NCI-H2196 (cell line): Measurements from ENCODE around the gene KLHL30.
"Not testable (repeated sequence)": the region's sequence is repeated elsewhere in the genome, so short reads cannot be mapped to it uniquely, and the experiment has no call there.

Experiments
- DNase-seq: peaks from one replicate; lab custom pipeline; 2025; ENCODE audit not compliant: unreplicated experiment; lab: John Stamatoyannopoulos, UW

Gene KLHL30

DNA sequence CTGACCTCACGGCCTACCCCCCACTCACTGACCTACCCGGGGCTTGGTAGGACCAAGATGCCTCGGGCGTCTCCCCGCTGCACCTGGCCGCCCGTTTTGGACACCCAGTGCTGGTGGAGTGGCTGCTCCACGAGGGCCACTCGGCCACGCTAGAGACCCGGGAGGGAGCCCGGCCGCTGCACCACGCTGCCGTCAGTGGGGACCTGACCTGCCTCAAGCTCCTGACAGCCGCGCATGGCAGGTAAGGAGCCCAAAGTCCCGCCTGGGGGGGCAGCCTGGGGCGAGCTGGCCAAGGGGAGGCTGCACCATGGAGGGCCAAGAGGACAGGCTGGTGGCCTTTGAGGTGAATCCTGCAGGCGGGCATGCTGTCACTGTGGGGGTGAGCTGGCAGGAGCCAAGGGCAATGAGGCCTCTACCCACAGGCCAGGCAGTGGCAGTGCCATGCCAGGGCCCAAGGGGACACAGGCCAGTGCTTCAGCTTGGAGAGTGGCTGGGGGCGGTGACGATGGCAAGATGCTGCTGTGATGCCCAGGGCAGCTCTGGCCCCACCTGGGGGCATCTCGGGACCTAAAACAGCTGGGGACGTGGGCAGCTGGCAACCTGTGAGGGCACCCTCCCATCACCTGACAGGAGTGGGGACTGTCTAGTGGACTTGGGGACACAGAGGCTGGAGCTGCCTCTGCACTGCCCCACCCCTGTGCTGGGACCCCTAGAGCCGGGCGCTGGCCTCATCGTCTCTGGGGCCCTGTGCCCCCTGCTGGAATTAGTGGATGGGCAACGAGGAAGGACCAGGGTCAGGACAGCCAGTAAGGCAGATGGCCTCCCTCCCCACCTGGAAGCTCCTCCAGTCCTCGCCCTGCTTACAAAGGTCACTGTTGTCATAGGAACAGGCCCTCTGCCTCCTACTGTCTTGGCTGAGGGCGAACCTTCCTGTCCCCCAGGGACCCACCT, 36.3 kb upstream of the KLHL30 start:
- DNase-seq = no peak

- DNase-seq = no peak
Measured at GRCh38 chr2:238102865-238103264, 35.6 kb upstream of the KLHL30 start.

GRCh38 chr2:238103465-238104225, 34.8 kb upstream of the KLHL30 start:
- no peak for DNase-seq

GRCh38 chr2:238104226-238104690, 34.2 kb upstream of the KLHL30 start:
- no peak for DNase-seq

GRCh38 chr2:238104691-238105371, 33.6 kb upstream of the KLHL30 start:
- DNase-seq = no peak

DNA sequence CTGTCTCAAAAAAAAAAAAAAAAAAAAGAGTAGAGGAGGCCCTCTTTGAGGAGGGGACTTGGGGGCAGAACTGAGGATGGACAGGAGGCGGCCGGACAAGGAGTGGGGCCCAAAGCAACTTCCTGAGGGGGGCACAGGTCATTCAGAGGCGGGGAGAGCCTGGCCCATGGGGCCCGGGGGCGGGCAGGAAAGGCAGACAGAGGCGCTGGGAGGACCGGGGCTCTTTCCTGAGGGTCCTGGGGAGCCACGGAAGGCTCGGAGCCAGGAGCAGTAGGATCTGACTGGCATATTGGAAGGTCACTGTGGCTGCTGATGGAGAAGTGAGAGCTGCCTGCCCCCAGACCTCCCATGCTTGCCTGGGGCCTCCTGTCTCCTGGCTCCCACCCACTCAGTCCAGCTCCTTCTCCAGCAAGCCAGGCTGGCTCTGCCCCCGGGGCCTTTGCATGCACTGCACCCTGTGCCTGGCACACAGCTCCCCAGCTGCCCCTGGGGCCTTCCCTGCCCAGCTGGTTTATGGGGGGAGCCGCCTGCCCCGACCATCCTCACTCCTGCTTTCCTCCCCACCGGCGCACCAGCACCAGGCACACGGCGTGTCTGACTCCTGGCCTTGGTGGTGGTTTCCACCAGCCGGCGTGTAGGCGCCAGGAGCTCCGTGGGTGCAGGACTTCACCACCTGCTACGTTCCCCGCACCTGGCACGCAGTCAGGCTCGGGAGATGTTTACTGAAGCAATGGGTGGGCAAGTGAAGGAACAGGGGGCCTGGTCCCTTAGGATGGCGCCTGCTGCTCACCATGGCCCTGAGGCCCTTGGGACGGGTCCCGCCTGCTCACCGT, 32.7 kb upstream of the KLHL30 start:
- no peak for DNase-seq

GRCh38 chr2:238106339-238106697, 32.1 kb upstream of the KLHL30 start:
- DNase-seq = no peak

- peak; percentile 28 for DNase-seq
Measured at GRCh38 chr2:238106698-238107524, 31.6 kb upstream of the KLHL30 start.

DNA sequence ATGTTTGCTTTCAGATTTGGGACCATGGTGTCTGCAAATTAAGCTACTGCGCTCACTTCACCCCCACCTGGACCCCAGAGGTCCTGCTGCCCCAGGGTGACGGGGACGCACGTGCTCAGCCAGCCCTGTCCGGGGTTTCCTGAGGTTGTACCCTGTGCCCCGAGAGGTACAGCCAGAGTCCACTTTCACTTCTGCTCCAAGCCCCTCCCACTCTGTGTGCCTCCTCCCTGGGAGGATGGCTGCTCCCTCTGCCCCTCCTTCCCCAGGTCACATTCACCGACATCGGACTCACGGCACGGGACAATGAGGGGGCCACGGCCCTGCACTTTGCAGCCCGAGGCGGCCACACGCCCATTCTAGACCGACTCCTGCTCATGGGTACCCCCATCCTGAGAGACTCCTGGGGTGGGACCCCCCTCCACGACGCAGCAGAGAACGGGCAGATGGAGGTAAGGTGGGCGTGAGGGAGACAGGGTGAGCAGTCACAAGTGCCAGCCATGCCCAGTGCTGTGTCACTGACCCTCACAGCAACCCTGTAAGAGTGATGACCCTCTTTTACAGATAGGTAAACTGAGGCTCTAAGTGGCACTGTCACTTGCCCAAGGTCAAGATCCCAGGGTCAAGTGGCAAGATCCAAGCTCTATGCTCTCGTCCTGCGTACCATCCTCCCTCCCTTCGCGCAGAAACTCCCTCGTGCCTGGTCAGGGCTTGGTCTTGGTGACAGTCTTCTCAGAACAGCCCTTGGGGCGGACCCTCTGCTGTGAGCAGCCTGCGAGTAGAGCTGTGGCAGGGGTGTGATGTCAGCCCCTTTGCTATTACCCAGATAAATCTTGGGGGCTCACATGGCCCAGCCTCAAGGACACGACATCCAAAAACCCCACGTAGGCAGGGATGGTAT, 30.7 kb upstream of the KLHL30 start:
- no peak for DNase-seq

- DNase-seq = no peak
Measured at GRCh38 chr2:238108423-238109183, 29.9 kb upstream of the KLHL30 start.

- DNase-seq = no peak
Measured at GRCh38 chr2:238113611-238114010, 24.9 kb upstream of the KLHL30 start.

DNA sequence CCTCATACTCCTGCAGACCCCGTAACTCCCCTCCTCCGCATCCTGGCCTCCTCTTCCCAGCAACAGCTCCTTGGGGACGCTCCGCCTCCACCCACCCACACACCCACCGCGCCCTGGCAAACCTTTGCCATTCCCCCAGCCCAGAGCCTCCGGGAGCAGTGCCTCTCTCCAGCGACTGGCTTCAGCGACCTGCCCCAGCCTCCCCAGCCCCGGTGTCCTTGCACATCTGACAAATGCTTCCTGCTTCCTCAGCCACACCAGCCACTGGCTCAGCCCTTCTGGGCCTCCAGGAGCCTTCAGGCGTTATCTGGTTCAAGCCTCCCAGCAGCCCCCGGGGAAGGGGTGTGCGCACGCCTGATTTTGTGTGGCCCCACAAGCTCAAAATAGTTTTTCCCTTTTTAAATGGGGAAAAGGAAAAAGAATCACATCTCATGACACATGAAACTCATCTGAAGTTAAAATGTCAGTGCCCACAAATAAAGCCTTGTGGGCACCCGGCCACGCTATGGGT, 24.1 kb upstream of the KLHL30 start:
- no peak for DNase-seq

DNA sequence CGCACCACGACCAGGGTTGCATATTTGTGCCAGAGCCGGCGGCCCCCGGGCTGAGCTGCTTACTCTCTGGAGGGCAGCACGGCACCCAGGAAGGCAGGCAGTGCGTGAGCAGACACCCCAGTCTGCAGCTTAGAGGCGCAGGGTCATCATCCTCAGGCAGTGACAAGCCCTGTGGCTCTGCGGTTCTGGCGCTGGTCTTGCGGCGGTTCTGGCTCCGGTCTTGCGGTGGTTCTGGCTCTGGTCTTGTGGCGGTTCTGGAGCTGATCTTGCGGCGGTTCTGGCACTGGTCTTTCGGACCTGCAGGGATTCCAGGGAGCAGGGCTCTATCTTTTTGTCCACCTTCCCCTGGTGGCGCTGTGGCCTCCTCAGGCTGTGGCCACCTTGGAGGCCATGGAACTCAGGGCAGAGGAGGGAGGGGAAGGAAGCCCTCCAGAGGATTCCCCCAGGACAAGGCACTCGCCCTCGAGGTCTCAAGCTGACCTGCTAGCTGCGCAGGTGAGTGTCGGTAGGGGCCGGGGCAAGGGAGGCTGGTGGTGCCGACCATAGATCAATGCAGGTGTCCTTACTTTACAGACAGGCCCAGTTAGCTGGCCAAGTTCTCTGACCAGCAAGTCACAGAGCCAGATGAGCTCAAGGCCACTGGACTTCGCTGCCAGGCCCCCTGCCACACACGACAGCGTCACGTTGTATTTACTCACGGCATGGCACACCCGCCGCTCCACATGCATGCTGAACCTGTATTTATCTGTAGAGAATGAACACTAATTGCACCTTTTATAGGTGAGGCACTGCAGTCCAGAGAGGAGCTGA, 23.4 kb upstream of the KLHL30 start:
- no peak for DNase-seq

DNA sequence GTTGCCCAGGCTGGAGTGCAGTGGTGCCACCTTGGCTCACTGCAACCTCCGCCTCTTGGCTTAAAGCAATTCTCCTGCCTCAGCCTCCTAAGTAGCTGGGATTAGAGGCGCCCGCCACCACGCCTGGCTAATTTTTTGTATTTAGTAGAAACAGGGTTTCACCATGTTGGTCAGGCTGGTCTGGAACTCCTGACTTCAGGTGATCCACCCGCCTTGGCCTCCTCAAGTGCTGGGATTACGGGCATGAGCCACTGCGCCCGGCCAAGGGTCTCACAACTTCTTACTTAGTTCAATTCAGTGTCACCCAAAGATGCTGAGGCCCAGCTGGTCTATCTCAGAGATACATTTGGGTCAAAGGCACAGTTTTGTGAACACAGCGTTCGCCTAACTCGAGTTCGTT, 22.8 kb upstream of the KLHL30 start:
- DNase-seq = not testable (repeated sequence)

DNA sequence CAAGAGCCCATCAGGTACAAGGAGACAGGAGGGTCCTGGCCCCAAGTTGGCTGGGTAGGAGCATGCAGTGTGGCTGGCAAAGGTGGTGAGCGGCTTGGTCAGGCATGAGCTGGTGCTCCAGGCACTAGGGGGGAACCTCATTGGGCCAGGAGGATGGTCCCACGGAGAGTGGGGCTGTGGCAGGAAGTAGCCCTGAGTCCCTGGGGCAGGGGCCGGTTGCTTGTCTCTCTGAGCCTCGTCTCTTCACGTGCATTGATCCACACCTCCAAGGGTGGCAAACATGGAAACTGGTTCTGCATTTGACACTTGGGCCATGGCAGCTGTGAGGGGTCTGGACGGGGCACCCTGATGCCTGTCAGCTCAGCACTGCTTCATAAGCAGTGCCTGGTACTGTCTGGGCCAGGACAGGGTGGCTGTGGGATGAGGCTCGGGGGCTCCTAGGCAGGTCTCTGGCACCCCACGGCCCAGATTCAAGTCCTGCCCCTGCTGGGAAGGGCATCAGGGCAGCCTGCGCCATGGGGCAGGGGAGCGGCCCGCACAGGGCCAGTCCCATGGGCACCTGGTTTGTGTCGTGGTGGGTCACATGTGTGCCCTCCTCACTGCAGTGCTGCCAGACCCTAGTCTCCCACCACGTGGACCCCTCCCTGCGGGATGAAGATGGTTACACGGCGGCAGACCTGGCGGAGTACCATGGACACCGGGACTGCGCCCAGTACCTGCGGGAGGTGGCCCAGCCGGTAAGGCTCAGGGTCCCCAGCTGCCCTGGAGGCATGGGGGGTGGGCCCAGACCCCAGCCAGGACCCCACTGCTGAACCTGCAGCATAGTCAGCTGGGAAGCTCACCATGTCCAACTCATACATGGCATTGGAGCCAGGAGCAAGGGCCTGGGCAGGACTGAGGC, 21.9 kb upstream of the KLHL30 start:
- DNase-seq = no peak
